GM23338 (cell line): ENCODE results near the gene DTD1. TPM values are rescaled to one million over a fixed set of nuclear protein-coding genes. Genes with fewer than 3 reads are reported as not detected.

Experiments used
- ATAC-seq: fragments of 200-7000 bp; cut with Tn5 transposase; 3 replicates; pipeline ENCODE4 v1.9.1; 2020
- DNase-seq: peaks from one replicate; pipeline ENCODE4 v3.0.0-alpha.2; 2015; ENCODE audit warnings: low spot score
- H2AFZ ChIP-seq: fragments of 200-600 bp; sonication (generic); 2 replicates; pipeline ENCODE4 v1.8.0; 2016; ENCODE audit warnings: antibody characterized with exemption, mild to moderate bottlenecking, moderate library complexity
- H3F3A ChIP-seq: fragments of 200-600 bp; sonication (generic); replicated peaks from 2 replicates; pipeline ENCODE4 v1.8.0; 2017; ENCODE audit warnings: antibody characterized with exemption, mixed run types, low read depth
- H3K27ac ChIP-seq: fragments of 200-600 bp; sonication (generic); 2 replicates; pipeline ENCODE4 v1.6.1; 2016; ENCODE audit warnings: low read depth
- H3K27me3 ChIP-seq: fragments of 200-600 bp; sonication (generic); 2 replicates; pipeline ENCODE4 v1.8.0; 2016; ENCODE audit warnings: mild to moderate bottlenecking, mixed run types, moderate library complexity; ENCODE audit not compliant: insufficient read depth
- H3K36me3 ChIP-seq: fragments of 200-600 bp; sonication (generic); 2 replicates; pipeline ENCODE4 v1.8.0; 2016; ENCODE audit warnings: mild to moderate bottlenecking; ENCODE audit not compliant: insufficient read depth
- H3K4me1 ChIP-seq: fragments of 200-600 bp; sonication (generic); 2 replicates; pipeline ENCODE4 v1.8.0; 2016; ENCODE audit warnings: mild to moderate bottlenecking, moderate library complexity; ENCODE audit not compliant: insufficient read depth
- H3K4me2 ChIP-seq: fragments of 200-600 bp; sonication (generic); 2 replicates; pipeline ENCODE4 v1.7.1; 2017; ENCODE audit warnings: mixed run types
- H3K4me3 ChIP-seq: fragments of 200-600 bp; sonication (generic); 2 replicates; pipeline ENCODE4 v1.6.1; 2016; ENCODE audit warnings: mixed run types
- H3K79me2 ChIP-seq: fragments of 200-600 bp; sonication (generic); replicated peaks from 2 replicates; pipeline ENCODE4 v1.8.0; 2017; ENCODE audit warnings: mild to moderate bottlenecking; ENCODE audit not compliant: insufficient read depth
- H3K9me2 ChIP-seq: fragments of 200-600 bp; sonication (generic); 2 replicates; pipeline ENCODE4 v1.8.0; 2017; ENCODE audit not compliant: insufficient read depth
- H4K20me1 ChIP-seq: fragments of 200-600 bp; sonication (generic); replicated peaks from 2 replicates; pipeline ENCODE4 v1.8.0; 2017; ENCODE audit warnings: mild to moderate bottlenecking; ENCODE audit not compliant: insufficient read depth
- H3K27ac Mint-ChIP-seq: 2 replicates; pipeline ENCODE4 v1.8.0; 2020; ENCODE audit warnings: inconsistent platforms, mild to moderate bottlenecking, moderate library complexity, mixed read lengths
- H3K27me3 Mint-ChIP-seq: 3 replicates; pipeline ENCODE4 v1.8.0; 2022; ENCODE audit warnings: low read depth, mild to moderate bottlenecking, moderate library complexity, mixed read lengths, inconsistent platforms; ENCODE audit not compliant: insufficient read depth, poor library complexity
- H3K36me3 Mint-ChIP-seq: 3 replicates; pipeline ENCODE4 v1.8.0; 2021; ENCODE audit warnings: low read depth, mild to moderate bottlenecking, inconsistent platforms, moderate library complexity, mixed read lengths
- H3K4me1 Mint-ChIP-seq: 3 replicates; pipeline ENCODE4 v1.8.0; 2020; ENCODE audit warnings: mild to moderate bottlenecking, inconsistent platforms, mixed read lengths
- H3K4me3 Mint-ChIP-seq: 3 replicates; pipeline ENCODE4 v1.8.0; 2021; ENCODE audit warnings: moderate library complexity, mild to moderate bottlenecking, inconsistent platforms, mixed read lengths
- H3K9me3 Mint-ChIP-seq: 3 replicates; pipeline ENCODE4 v1.8.0; 2020; ENCODE audit warnings: moderate library complexity, mild to moderate bottlenecking, inconsistent platforms, mixed read lengths
- EZH2 ChIP-seq: fragments of 200-600 bp; sonication (generic); IDR thresholded peaks from one replicate; pipeline ENCODE4 v1.8.0; 2017; ENCODE audit warnings: antibody characterized with exemption, mild to moderate bottlenecking, low read depth; ENCODE audit not compliant: unreplicated experiment
- POLR2AphosphoS5 ChIP-seq: IDR thresholded peaks from 2 replicates; pipeline ENCODE4 v1.6.1; 2016; ENCODE audit warnings: antibody characterized with exemption, low read depth
- ZNF114 ChIP-seq: fragments of 250-450 bp; sonication (Bioruptor Pico); IDR thresholded peaks from 2 replicates; pipeline ENCODE4 v1.5.0; 2020; ENCODE audit warnings: mild to moderate bottlenecking, moderate library complexity
- ZNF331 ChIP-seq: fragments of 250-450 bp; sonication (Bioruptor Pico); IDR thresholded peaks from 2 replicates; pipeline ENCODE4 v1.5.0; 2020; ENCODE audit warnings: low read depth, mild to moderate bottlenecking, moderate library complexity
- ZNF462 ChIP-seq: fragments of 250-450 bp; sonication (Bioruptor Pico); IDR thresholded peaks from 2 replicates; pipeline ENCODE4 v1.5.0; 2020; ENCODE audit warnings: mild to moderate bottlenecking, moderate library complexity
- polyA plus RNA-seq: library from polyadenylated mRNA; unstranded; fragments of >200 nt; fragmentation: Nextera tagmentation; extraction: Ambion mirVana; gene quantifications from 2 replicates; pipeline ENCODE4 v1.2.1, GENCODE V29; 2016
- total RNA-seq: library from RNA; depleted of rRNA; stranded (reverse); fragments of >200 nt; shearing (Covaris generic); gene quantifications from 2 replicates; pipeline ENCODE4 v1.2.3, GENCODE V29; 2014
- TF ChIP-seq, protein P1 (sequence below): IDR thresholded peaks from one replicate; pipeline ENCODE4 v1.6.1; 2018; ENCODE audit warnings: antibody characterized with exemption; ENCODE audit not compliant: unreplicated experiment
- TF ChIP-seq, protein P2 (sequence below), 2 experiments: fragments of 200-600 bp in 1 of 2; sonication (generic) in 1 of 2; conservative IDR thresholded peaks; 2 replicates each; pipeline versions ENCODE4 v1.5.1 to v1.6.1; 2016 to 2017; ENCODE audit warnings: antibody characterized with exemption in 2 of 2, low read depth in 2 of 2, mild to moderate bottlenecking in 2 of 2, moderate library complexity in 1 of 2

Gene DTD1
- total and polyA plus RNA-seq, 2 experiments from 2014 or later = 69.8 to 74.0 TPM

- TF ChIP-seq, protein P1, sequence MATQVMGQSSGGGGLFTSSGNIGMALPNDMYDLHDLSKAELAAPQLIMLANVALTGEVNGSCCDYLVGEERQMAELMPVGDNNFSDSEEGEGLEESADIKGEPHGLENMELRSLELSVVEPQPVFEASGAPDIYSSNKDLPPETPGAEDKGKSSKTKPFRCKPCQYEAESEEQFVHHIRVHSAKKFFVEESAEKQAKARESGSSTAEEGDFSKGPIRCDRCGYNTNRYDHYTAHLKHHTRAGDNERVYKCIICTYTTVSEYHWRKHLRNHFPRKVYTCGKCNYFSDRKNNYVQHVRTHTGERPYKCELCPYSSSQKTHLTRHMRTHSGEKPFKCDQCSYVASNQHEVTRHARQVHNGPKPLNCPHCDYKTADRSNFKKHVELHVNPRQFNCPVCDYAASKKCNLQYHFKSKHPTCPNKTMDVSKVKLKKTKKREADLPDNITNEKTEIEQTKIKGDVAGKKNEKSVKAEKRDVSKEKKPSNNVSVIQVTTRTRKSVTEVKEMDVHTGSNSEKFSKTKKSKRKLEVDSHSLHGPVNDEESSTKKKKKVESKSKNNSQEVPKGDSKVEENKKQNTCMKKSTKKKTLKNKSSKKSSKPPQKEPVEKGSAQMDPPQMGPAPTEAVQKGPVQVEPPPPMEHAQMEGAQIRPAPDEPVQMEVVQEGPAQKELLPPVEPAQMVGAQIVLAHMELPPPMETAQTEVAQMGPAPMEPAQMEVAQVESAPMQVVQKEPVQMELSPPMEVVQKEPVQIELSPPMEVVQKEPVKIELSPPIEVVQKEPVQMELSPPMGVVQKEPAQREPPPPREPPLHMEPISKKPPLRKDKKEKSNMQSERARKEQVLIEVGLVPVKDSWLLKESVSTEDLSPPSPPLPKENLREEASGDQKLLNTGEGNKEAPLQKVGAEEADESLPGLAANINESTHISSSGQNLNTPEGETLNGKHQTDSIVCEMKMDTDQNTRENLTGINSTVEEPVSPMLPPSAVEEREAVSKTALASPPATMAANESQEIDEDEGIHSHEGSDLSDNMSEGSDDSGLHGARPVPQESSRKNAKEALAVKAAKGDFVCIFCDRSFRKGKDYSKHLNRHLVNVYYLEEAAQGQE = no peak
- TF ChIP-seq ZNF114 (CRISPR knock-in tag) = no peak
Measured at GRCh38 chr20:18677126-18677525, 89.3 kb downstream of the DTD1 start (continued).

- Histone ChIP-seq H2AFZ (no peak overlapping the region), H3F3A (no peaks in the 10 kb centered on the region), H3K27ac (no peak overlapping the region), H3K4me3 (no peak overlapping the region), H3K4me1 (peaks cover 27% of the 10 kb centered on the region), H3K4me2 (peak overlapping the region; percentile 53; the same call in 1 of the 2 replicates), H3K36me3 (no peaks in the 10 kb centered on the region), H3K27me3 (no peaks in the 10 kb centered on the region), H3K79me2 (peaks cover 6% of the 10 kb centered on the region; the same call in 1 of the 2 replicates), H4K20me1 (0 out of 2 replicates have a peak, but pooled peaks cover 3% of the 10 kb centered on the region), H3K9me2 (0 out of 2 replicates have a peak, but pooled peaks cover 5% of the 10 kb centered on the region)
- ATAC-seq (no peak; the same call in 1 of the 3 replicates), DNase-seq (peak; percentile 71)
- Mint-ChIP-seq H3K4me1 (peaks cover 24% of the 10 kb centered on the region), H3K36me3 (no peaks in the 10 kb centered on the region), H3K4me3 (no peak overlapping the region), H3K27ac (peak overlapping the region; percentile 71), H3K9me3 (no peaks in the 10 kb centered on the region), H3K27me3 (peaks cover 6% of the 10 kb centered on the region)
- TF ChIP-seq EZH2 (no peak), POLR2AphosphoS5 (no peak), ZNF331 (CRISPR knock-in tag) (no peak), ZNF462 (CRISPR knock-in tag) (no peak)
- TF ChIP-seq, protein P1 = no peak
- TF ChIP-seq, protein P2, sequence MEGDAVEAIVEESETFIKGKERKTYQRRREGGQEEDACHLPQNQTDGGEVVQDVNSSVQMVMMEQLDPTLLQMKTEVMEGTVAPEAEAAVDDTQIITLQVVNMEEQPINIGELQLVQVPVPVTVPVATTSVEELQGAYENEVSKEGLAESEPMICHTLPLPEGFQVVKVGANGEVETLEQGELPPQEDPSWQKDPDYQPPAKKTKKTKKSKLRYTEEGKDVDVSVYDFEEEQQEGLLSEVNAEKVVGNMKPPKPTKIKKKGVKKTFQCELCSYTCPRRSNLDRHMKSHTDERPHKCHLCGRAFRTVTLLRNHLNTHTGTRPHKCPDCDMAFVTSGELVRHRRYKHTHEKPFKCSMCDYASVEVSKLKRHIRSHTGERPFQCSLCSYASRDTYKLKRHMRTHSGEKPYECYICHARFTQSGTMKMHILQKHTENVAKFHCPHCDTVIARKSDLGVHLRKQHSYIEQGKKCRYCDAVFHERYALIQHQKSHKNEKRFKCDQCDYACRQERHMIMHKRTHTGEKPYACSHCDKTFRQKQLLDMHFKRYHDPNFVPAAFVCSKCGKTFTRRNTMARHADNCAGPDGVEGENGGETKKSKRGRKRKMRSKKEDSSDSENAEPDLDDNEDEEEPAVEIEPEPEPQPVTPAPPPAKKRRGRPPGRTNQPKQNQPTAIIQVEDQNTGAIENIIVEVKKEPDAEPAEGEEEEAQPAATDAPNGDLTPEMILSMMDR (conservative IDR thresholded peaks at IDR 0.05; ENCODE audit: low read depth in 2 of 2) = no peak
Measured at GRCh38 chr20:18678549-18679419, 90.9 kb downstream of the DTD1 start.
